CD4-positive, alpha-beta T cell (primary cell): Measurements from ENCODE around the gene KCNQ2. TPM values are rescaled to one million over a fixed set of nuclear protein-coding genes. Genes with fewer than 3 reads are reported as not detected.

Source experiments
- ATAC-seq: fragments of 200-7000 bp; cut with Tn5 transposase; one replicate; pipeline ENCODE4 v1.10.0; 2022; ENCODE audit warnings: mild to moderate bottlenecking; ENCODE audit not compliant: poor library complexity
- CTCF ChIA-PET: fragments of 350-600 bp; sonication (Branson Sonifier 250); formaldehyde crosslinking; loops from one replicate; lab custom pipeline; 2021; ENCODE audit warnings: antibody characterized with exemption, inconsistent platforms; lab: Charles Lee
- POLR2A ChIA-PET: fragments of 350-600 bp; sonication (Branson Sonifier 250); formaldehyde crosslinking; loops from one replicate; lab custom pipeline; 2021; ENCODE audit warnings: antibody characterized with exemption, inconsistent platforms; lab: Charles Lee
- DNase-seq, 14 experiments: peaks; one replicate each; pipeline ENCODE4 v3.0.0-alpha.2; 2013 to 2020; ENCODE audit warnings: mixed read lengths in 2 of 14
- H3K27ac ChIP-seq, 2 donors: one replicate each; pipeline versions ENCODE4 v1.5.1 to v1.7.0; 2013; ENCODE audit warnings: low read length in 2 of 2, low read depth in 1 of 2, mild to moderate bottlenecking in 1 of 2
- H3K27me3 ChIP-seq, 2 experiments: 1 replicate in 1 of 2; 2 replicates in 1 of 2; pipeline versions ENCODE4 v1.6.1 to v1.7.0; 2013; ENCODE audit warnings: low read length in 2 of 2, control low read depth in 1 of 2, mild to moderate bottlenecking in 1 of 2, moderate library complexity in 1 of 2; ENCODE audit not compliant: insufficient read depth in 2 of 2, control insufficient read depth in 1 of 2
- H3K36me3 ChIP-seq: one replicate; pipeline ENCODE4 v1.6.1; 2013; ENCODE audit warnings: low read length, control low read depth; ENCODE audit not compliant: insufficient read depth
- H3K4me1 ChIP-seq: one replicate; pipeline ENCODE4 v1.6.1; 2013; ENCODE audit warnings: low read length, control low read depth; ENCODE audit not compliant: insufficient read depth
- H3K4me3 ChIP-seq: one replicate; pipeline ENCODE4 v1.5.1; 2013; ENCODE audit warnings: mild to moderate bottlenecking, low read length, moderate library complexity
- H3K9me3 ChIP-seq, 2 experiments: 1 replicate in 1 of 2; 2 replicates in 1 of 2; pipeline versions ENCODE4 v1.6.1 to v1.7.0; 2013; ENCODE audit warnings: low read length in 2 of 2, mild to moderate bottlenecking in 2 of 2, control low read depth in 1 of 2, moderate library complexity in 1 of 2; ENCODE audit not compliant: control insufficient read depth in 1 of 2, insufficient read depth in 1 of 2
- H3K27ac Mint-ChIP-seq: one replicate; pipeline ENCODE4 v1.8.0; 2020; ENCODE audit warnings: mixed read lengths
- H3K27me3 Mint-ChIP-seq: one replicate; pipeline ENCODE4 v1.8.0; 2021; ENCODE audit warnings: mixed read lengths
- H3K36me3 Mint-ChIP-seq: one replicate; pipeline ENCODE4 v1.8.0; 2021; ENCODE audit warnings: low read depth, mixed read lengths
- H3K4me1 Mint-ChIP-seq: one replicate; pipeline ENCODE4 v1.8.0; 2021; ENCODE audit warnings: low read depth, mixed read lengths
- H3K4me3 Mint-ChIP-seq: one replicate; pipeline ENCODE4 v1.8.0; 2020; ENCODE audit warnings: mild to moderate bottlenecking, mixed read lengths
- H3K9me3 Mint-ChIP-seq: one replicate; pipeline ENCODE4 v1.8.0; 2020; ENCODE audit warnings: mixed read lengths
- CTCF ChIP-seq: fragments of 200-600 bp; IDR thresholded peaks from one replicate; pipeline ENCODE4 v1.8.0; 2022; ENCODE audit warnings: antibody characterized with exemption, mild to moderate bottlenecking
- intact Hi-C, 2 experiments: fragments of 100-400 bp; cut with DNase I in 1 of 2; cut with micrococcal nuclease in 1 of 2; formaldehyde crosslinking; loops; one replicate each; pipeline versions ENCODE4 v1.15.1 to v1.9.0; 2023 to 2025; cut with DNase I, micrococcal nuclease
- total RNA-seq, 174 experiments: library from RNA in 2 of 174; stranded (reverse) in 2 of 174; gene quantifications; one replicate each; pipeline ENCODE4 v1.2.3 and lab custom pipeline; 2021 to 2026

Gene KCNQ2
- total RNA-seq, 2 experiments from 2014 or later = not detected

GRCh38 chr20:63513207-63513606, 40.8 kb upstream of the KCNQ2 start:
- H3K36me3 ChIP-seq = no peaks in the 10 kb centered on the region
- H3K9me3 ChIP-seq = peaks cover 0 to 10% of the 10 kb centered on the region in 2 experiments
- Mint-ChIP-seq H3K36me3 (no peaks in the 10 kb centered on the region), H3K4me1 (peaks cover 5% of the 10 kb centered on the region), H3K27ac (no peak overlapping the region), H3K9me3 (peaks cover 4% of the 10 kb centered on the region), H3K4me3 (no peak overlapping the region), H3K27me3 (peaks cover 42% of the 10 kb centered on the region)
- TF ChIP-seq CTCF = no peak
- CTCF ChIA-PET = no interaction called here
- POLR2A ChIA-PET = no interaction called here
- DNase-seq (no peak), ATAC-seq (no peak)
- H3K27ac ChIP-seq = no peak overlapping the region
- peaks cover 0 to 12% of the 10 kb centered on the region in 2 experiments for H3K27me3 ChIP-seq
- H3K4me3 ChIP-seq = no peak overlapping the region
- intact Hi-C loops = no loop called here
- peaks cover 3% of the 10 kb centered on the region for H3K4me1 ChIP-seq

- Histone ChIP-seq H3K27ac (no peak overlapping the region), H3K36me3 (no peaks in the 10 kb centered on the region), H3K4me3 (no peak overlapping the region), H3K4me1 (peaks cover 6% of the 10 kb centered on the region), H3K9me3 (peaks cover 13 to 28% of the 10 kb centered on the region in 2 experiments), H3K27me3 (peaks cover 0 to 20% of the 10 kb centered on the region in 2 experiments)
- no peaks in the 10 kb centered on the region for H3K4me1 Mint-ChIP-seq
- no peak overlapping the region for H3K4me3 Mint-ChIP-seq
- intact Hi-C loops = no loop called here
- DNase-seq = no peak
- H3K9me3 Mint-ChIP-seq = peaks cover 5% of the 10 kb centered on the region
- no peaks in the 10 kb centered on the region for H3K36me3 Mint-ChIP-seq
- ChIA-PET CTCF (interaction anchor here (0.7 kb wide), 2 partner anchors 158 to 1015 kb away, joined by 3 read pairs; no protein-coding TSS in a partner anchor), POLR2A (interaction anchor here (1.0 kb wide), 1 partner anchor 12 kb away, joined by 3 read pairs; the partner anchor contains the start of gene PPDPF)
- H3K27me3 Mint-ChIP-seq = peaks cover 56% of the 10 kb centered on the region
- no peak for ATAC-seq
- no peak overlapping the region for H3K27ac Mint-ChIP-seq
- TF ChIP-seq CTCF = no peak
Measured at GRCh38 chr20:63509088-63509564, 36.7 kb upstream of the KCNQ2 start.

- DNase-seq = peak in 1 of 14 experiments; percentile 58
- POLR2A ChIA-PET = no interaction called here
- Histone ChIP-seq H3K27ac (no peak overlapping the region), H3K27me3 (peaks cover 0 to 22% of the 10 kb centered on the region in 2 experiments), H3K4me1 (peaks cover 6% of the 10 kb centered on the region), H3K36me3 (no peaks in the 10 kb centered on the region), H3K9me3 (peaks cover 13 to 35% of the 10 kb centered on the region in 2 experiments), H3K4me3 (no peak overlapping the region)
- Mint-ChIP-seq H3K27ac (no peak overlapping the region), H3K27me3 (peaks cover 58% of the 10 kb centered on the region), H3K4me3 (no peak overlapping the region), H3K9me3 (peaks cover 3% of the 10 kb centered on the region), H3K4me1 (no peaks in the 10 kb centered on the region), H3K36me3 (no peaks in the 10 kb centered on the region)
- no peak for TF ChIP-seq CTCF
- CTCF ChIA-PET = interaction anchor here (0.7 to 1.2 kb wide), 2 partner anchors 11 to 84 kb away, joined by 3 read pairs; no protein-coding TSS in a partner anchor
- ATAC-seq = no peak
- intact Hi-C loops = no loop called here
Measured at GRCh38 chr20:63508072-63508768, 35.8 kb upstream of the KCNQ2 start.
